Neuronal stem cell (in vitro differentiated cells): Measurements from ENCODE around the gene PCYOX1L.
A peak's percentile ranks its signal among the peaks of the same experiment; 100 is the strongest.

Source experiments
- DNase-seq: peaks from one replicate; pipeline ENCODE4 v3.0.0-alpha.2; 2013; ENCODE audit warnings: low spot score
- H2AFZ ChIP-seq: one replicate; pipeline ENCODE4 v1.6.1; 2013; ENCODE audit warnings: mild to moderate bottlenecking, low read length, inconsistent platforms
- H2AK5ac ChIP-seq: 2 replicates; pipeline ENCODE4 v1.6.1; 2013; ENCODE audit warnings: low read depth, mild to moderate bottlenecking, inconsistent platforms, low read length, moderate library complexity, mixed read lengths
- H2BK120ac ChIP-seq: 2 replicates; pipeline ENCODE4 v1.6.1; 2013; ENCODE audit warnings: low read depth, mild to moderate bottlenecking, inconsistent platforms, low read length, moderate library complexity, mixed read lengths
- H2BK12ac ChIP-seq: one replicate; pipeline ENCODE4 v1.6.1; 2013; ENCODE audit warnings: low read length, inconsistent platforms
- H2BK15ac ChIP-seq: 2 replicates; pipeline ENCODE4 v1.6.1; 2013; ENCODE audit warnings: mild to moderate bottlenecking, low read length, inconsistent platforms, mixed read lengths
- H2BK5ac ChIP-seq: one replicate; pipeline ENCODE4 v1.6.1; 2013; ENCODE audit warnings: inconsistent platforms, mild to moderate bottlenecking, low read length, moderate library complexity
- H3K14ac ChIP-seq: one replicate; pipeline ENCODE4 v1.6.1; 2013; ENCODE audit warnings: low read length, inconsistent platforms
- H3K18ac ChIP-seq: 2 replicates; pipeline ENCODE4 v1.6.1; 2013; ENCODE audit warnings: low read length, inconsistent platforms
- H3K23ac ChIP-seq: 2 replicates; pipeline ENCODE4 v1.6.1; 2013; ENCODE audit warnings: low read depth, mild to moderate bottlenecking, mixed read lengths, low read length, inconsistent platforms; ENCODE audit not compliant: poor library complexity
- H3K27ac ChIP-seq: replicated peaks from 3 replicates; pipeline ENCODE4 v1.5.1; 2013; ENCODE audit warnings: low read length, inconsistent platforms
- H3K27me3 ChIP-seq, 3 experiments: 2 replicates each; pipeline ENCODE4 v1.6.1; 2013; ENCODE audit warnings: low read length in 3 of 3, mild to moderate bottlenecking in 2 of 3, inconsistent platforms in 1 of 3, low read depth in 1 of 3, mixed read lengths in 1 of 3, moderate library complexity in 1 of 3; ENCODE audit not compliant: control insufficient read depth in 3 of 3, insufficient read depth in 3 of 3
- H3K36me3 ChIP-seq, 2 donors: replicated peaks in 1 of 2; 2 replicates each; pipeline ENCODE4 v1.6.1; 2013; ENCODE audit warnings: low read length in 2 of 2; ENCODE audit not compliant: control insufficient read depth in 2 of 2, insufficient read depth in 2 of 2
- H3K4ac ChIP-seq: 2 replicates; pipeline ENCODE4 v1.6.1; 2013; ENCODE audit warnings: inconsistent platforms, mild to moderate bottlenecking, low read length, moderate library complexity
- H3K4me1 ChIP-seq, 2 donors: 1 replicate in 1 of 2; 2 replicates in 1 of 2; pipeline ENCODE4 v1.6.1; 2013; ENCODE audit warnings: low read length in 2 of 2, low read depth in 1 of 2; ENCODE audit not compliant: control insufficient read depth in 2 of 2, insufficient read depth in 1 of 2
- H3K4me2 ChIP-seq: one replicate; pipeline ENCODE4 v1.6.1; 2013; ENCODE audit warnings: mild to moderate bottlenecking, low read length, inconsistent platforms; ENCODE audit not compliant: insufficient read depth, poor library complexity, severe bottlenecking
- H3K4me3 ChIP-seq, 2 donors: 2 replicates each; pipeline ENCODE4 v1.5.1; 2013; ENCODE audit warnings: low read length in 2 of 2, mild to moderate bottlenecking in 2 of 2, inconsistent platforms in 1 of 2, moderate library complexity in 1 of 2
- H3K79me1 ChIP-seq: one replicate; pipeline ENCODE4 v1.6.1; 2013; ENCODE audit warnings: low read depth, mild to moderate bottlenecking, inconsistent platforms, low read length, moderate library complexity
- H3K9ac ChIP-seq: one replicate; pipeline ENCODE4 v1.6.1; 2013; ENCODE audit warnings: mild to moderate bottlenecking, low read depth, low read length, inconsistent platforms; ENCODE audit not compliant: poor library complexity
- H3K9me3 ChIP-seq, 2 donors: replicated peaks in 1 of 2; 2 replicates each; pipeline versions ENCODE3 to v1.6.1; 2013; ENCODE audit warnings: low read length in 2 of 2, mild to moderate bottlenecking in 2 of 2, inconsistent platforms in 1 of 2, low read depth in 1 of 2, mixed read lengths in 1 of 2, moderate library complexity in 1 of 2; ENCODE audit not compliant: control insufficient read depth in 2 of 2, insufficient read depth in 1 of 2
- H4K8ac ChIP-seq: one replicate; pipeline ENCODE4 v1.6.1; 2013; ENCODE audit warnings: low read depth, mild to moderate bottlenecking, inconsistent platforms, low read length, moderate library complexity
- H4K91ac ChIP-seq: one replicate; pipeline ENCODE4 v1.6.1; 2013; ENCODE audit warnings: low read length, low read depth, mild to moderate bottlenecking, inconsistent platforms; ENCODE audit not compliant: poor library complexity
- WGBS, 2 donors: extraction: QIAGEN DNeasy Blood & Tissue Kit; methylation state at CpG; one replicate each; pipeline ENCODE4 v1.1.7; 2013; ENCODE audit warnings: missing lambda C conversion rate in 2 of 2, mixed read lengths in 1 of 2; ENCODE audit not compliant: insufficient read length in 2 of 2, insufficient replicate concordance in 1 of 2; ENCODE audit errors: extremely low coverage in 2 of 2; 5-methylcytosine and 5-hydroxymethylcytosine counted together

Gene PCYOX1L

GRCh38 chr5:149362541-149362940 lies 4.7 kb downstream of the PCYOX1L start:
- H3K18ac ChIP-seq: no peak overlapping the region
- H4K91ac ChIP-seq: no peak overlapping the region
- H3K23ac ChIP-seq: no peak overlapping the region
- H4K8ac ChIP-seq: no peak overlapping the region
- no peak overlapping the region for H2BK120ac ChIP-seq
- H3K9ac ChIP-seq: no peak overlapping the region
- H2AK5ac ChIP-seq: no peak overlapping the region
- no CpG with 5 or more reads among the region's 12 CpGs for whole genome bisulfite sequencing, 2 donors
- no peak overlapping the region for H3K4me2 ChIP-seq
- H3K27ac ChIP-seq: no peak overlapping the region
- peaks cover 5 to 6% of the 10 kb centered on the region in 2 donors for H3K4me1 ChIP-seq
- H2BK15ac ChIP-seq: no peak overlapping the region
- H2BK12ac ChIP-seq: no peak overlapping the region
- no peak for DNase-seq
- H2BK5ac ChIP-seq: no peak overlapping the region
- no peaks in the 10 kb centered on the region for H3K27me3 ChIP-seq
- H3K79me1 ChIP-seq: no peaks in the 10 kb centered on the region
- H3K4ac ChIP-seq: no peak overlapping the region
- no peak overlapping the region for H3K14ac ChIP-seq
- H2AFZ ChIP-seq: no peak overlapping the region
- no peaks in the 10 kb centered on the region for H3K9me3 ChIP-seq
- H3K4me3 ChIP-seq: no peak overlapping the region
- no peaks in the 10 kb centered on the region for H3K36me3 ChIP-seq

GRCh38 chr5:149363358-149363757 lies 5.5 kb downstream of the PCYOX1L start:
- H2BK5ac ChIP-seq: no peak overlapping the region
- no peaks in the 10 kb centered on the region for H3K9me3 ChIP-seq
- H3K79me1 ChIP-seq: no peaks in the 10 kb centered on the region
- H3K23ac ChIP-seq: no peak overlapping the region
- no peak overlapping the region for H4K91ac ChIP-seq
- no peak overlapping the region for H2AFZ ChIP-seq
- no peak overlapping the region for H2BK12ac ChIP-seq
- no peaks in the 10 kb centered on the region for H3K27me3 ChIP-seq
- H3K36me3 ChIP-seq: peaks cover 0 to 3% of the 10 kb centered on the region in 2 donors
- no peak overlapping the region for H2BK120ac ChIP-seq
- no peak overlapping the region for H3K4me2 ChIP-seq
- no peak overlapping the region for H4K8ac ChIP-seq
- no peak overlapping the region for H2BK15ac ChIP-seq
- H3K14ac ChIP-seq: no peak overlapping the region
- no peak overlapping the region for H3K27ac ChIP-seq
- no peak overlapping the region for H3K18ac ChIP-seq
- H3K9ac ChIP-seq: no peak overlapping the region
- H2AK5ac ChIP-seq: no peak overlapping the region
- H3K4ac ChIP-seq: no peak overlapping the region
- H3K4me1 ChIP-seq: peaks cover 5 to 8% of the 10 kb centered on the region in 2 donors
- DNase-seq: no peak
- no peak overlapping the region for H3K4me3 ChIP-seq

GRCh38 chr5:149363936-149364335 lies 6.1 kb downstream of the PCYOX1L start:
- H2AK5ac ChIP-seq: no peak overlapping the region
- no peak overlapping the region for H2BK5ac ChIP-seq
- no peak overlapping the region for H2AFZ ChIP-seq
- no peak overlapping the region for H3K27ac ChIP-seq
- no peak overlapping the region for H3K23ac ChIP-seq
- no peak overlapping the region for H3K4me2 ChIP-seq
- no peaks in the 10 kb centered on the region for H3K79me1 ChIP-seq
- no peak overlapping the region for H4K91ac ChIP-seq
- DNase-seq: no peak
- peaks cover 2 to 8% of the 10 kb centered on the region in 2 donors for H3K4me1 ChIP-seq
- H3K4me3 ChIP-seq: no peak overlapping the region
- H3K9ac ChIP-seq: no peak overlapping the region
- H2BK15ac ChIP-seq: no peak overlapping the region
- H3K18ac ChIP-seq: no peak overlapping the region
- H3K4ac ChIP-seq: no peak overlapping the region
- no peak overlapping the region for H2BK120ac ChIP-seq
- no CpG with 5 or more reads among the region's 9 CpGs for WGBS, 2 donors
- no peak overlapping the region for H4K8ac ChIP-seq
- peaks cover 0 to 5% of the 10 kb centered on the region in 2 donors for H3K36me3 ChIP-seq
- H3K9me3 ChIP-seq: no peaks in the 10 kb centered on the region
- no peak overlapping the region for H2BK12ac ChIP-seq
- no peaks in the 10 kb centered on the region for H3K27me3 ChIP-seq
- H3K14ac ChIP-seq: no peak overlapping the region

GRCh38 chr5:149364719-149365118 lies 6.9 kb downstream of the PCYOX1L start:
- Histone ChIP-seq H4K91ac (no peak overlapping the region), H4K8ac (no peak overlapping the region), H3K36me3 (peaks cover 0 to 5% of the 10 kb centered on the region in 2 donors), H2BK120ac (no peak overlapping the region), H2BK15ac (no peak overlapping the region), H3K9me3 (no peaks in the 10 kb centered on the region), H2AK5ac (no peak overlapping the region), H2BK12ac (no peak overlapping the region), H3K9ac (peak overlapping the region; percentile 46), H3K23ac (no peak overlapping the region), H3K4me2 (no peak overlapping the region), H2BK5ac (no peak overlapping the region), H3K4ac (no peak overlapping the region), H3K79me1 (no peaks in the 10 kb centered on the region), H3K4me1 (peaks cover 2 to 8% of the 10 kb centered on the region in 2 donors), H3K27ac (no peak overlapping the region), H3K4me3 (no peak overlapping the region), H2AFZ (no peak overlapping the region), H3K14ac (no peak overlapping the region), H3K18ac (no peak overlapping the region), H3K27me3 (no peaks in the 10 kb centered on the region)
- no peak for DNase-seq
- WGBS, 2 donors: no CpG with 5 or more reads among the region's 2 CpGs
